ENCODE results near the gene DOLK.

GRCh38 chr9:128899566-128900322 lies 47.7 kb downstream of the DOLK start:
- TF ChIP-seq, protein P1, sequence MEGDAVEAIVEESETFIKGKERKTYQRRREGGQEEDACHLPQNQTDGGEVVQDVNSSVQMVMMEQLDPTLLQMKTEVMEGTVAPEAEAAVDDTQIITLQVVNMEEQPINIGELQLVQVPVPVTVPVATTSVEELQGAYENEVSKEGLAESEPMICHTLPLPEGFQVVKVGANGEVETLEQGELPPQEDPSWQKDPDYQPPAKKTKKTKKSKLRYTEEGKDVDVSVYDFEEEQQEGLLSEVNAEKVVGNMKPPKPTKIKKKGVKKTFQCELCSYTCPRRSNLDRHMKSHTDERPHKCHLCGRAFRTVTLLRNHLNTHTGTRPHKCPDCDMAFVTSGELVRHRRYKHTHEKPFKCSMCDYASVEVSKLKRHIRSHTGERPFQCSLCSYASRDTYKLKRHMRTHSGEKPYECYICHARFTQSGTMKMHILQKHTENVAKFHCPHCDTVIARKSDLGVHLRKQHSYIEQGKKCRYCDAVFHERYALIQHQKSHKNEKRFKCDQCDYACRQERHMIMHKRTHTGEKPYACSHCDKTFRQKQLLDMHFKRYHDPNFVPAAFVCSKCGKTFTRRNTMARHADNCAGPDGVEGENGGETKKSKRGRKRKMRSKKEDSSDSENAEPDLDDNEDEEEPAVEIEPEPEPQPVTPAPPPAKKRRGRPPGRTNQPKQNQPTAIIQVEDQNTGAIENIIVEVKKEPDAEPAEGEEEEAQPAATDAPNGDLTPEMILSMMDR (IDR thresholded peaks at IDR 0.05; ENCODE audit: borderline replicate concordance, extremely low read depth, low read length, poor library complexity, severe bottlenecking), result no peak
- TF ChIP-seq EZH2 (IDR thresholded peaks at IDR 0.05; ENCODE audit: borderline replicate concordance, low read depth, low read length, severe bottlenecking), result no peak
